Kidney (tissue), 14 donors: Measurements from ENCODE around the gene TNFAIP3. TPM values are rescaled to one million over a fixed set of nuclear protein-coding genes. Genes with fewer than 3 reads are reported as not detected.
A peak's percentile ranks its signal among the peaks of the same experiment; 100 is the strongest.

Experiments used
- DNase-seq, 5 donors: peaks; one replicate each; pipeline ENCODE4 v3.0.0-alpha.2; 2013 to 2020
- FAIRE-seq: peaks from 2 replicates; lab custom pipeline; 2012; peaks lifted over from hg19 to GRCh38; lab: Jason Lieb, UNC
- H3K27ac ChIP-seq, 2 donors: one replicate each; pipeline ENCODE4 v1.7.0; 2013; ENCODE audit warnings: low read depth in 2 of 2, low read length in 2 of 2, inconsistent platforms in 1 of 2
- H3K27me3 ChIP-seq: one replicate; pipeline ENCODE4 v1.7.1; 2013; ENCODE audit warnings: low read length, inconsistent platforms; ENCODE audit not compliant: control insufficient read depth, insufficient read depth
- H3K36me3 ChIP-seq, 3 donors: one replicate each; pipeline versions ENCODE4 v1.7.0 to v1.7.1; 2013; ENCODE audit warnings: low read length in 3 of 3, control low read depth in 1 of 3, inconsistent platforms in 1 of 3; ENCODE audit not compliant: insufficient read depth in 3 of 3, control insufficient read depth in 2 of 3
- H3K4me1 ChIP-seq, 3 donors: one replicate each; pipeline versions ENCODE4 v1.7.0 to v1.7.1; 2013; ENCODE audit warnings: low read length in 3 of 3, inconsistent platforms in 1 of 3, low read depth in 1 of 3; ENCODE audit not compliant: control insufficient read depth in 2 of 3, insufficient read depth in 2 of 3
- H3K4me3 ChIP-seq, 3 donors: one replicate each; pipeline versions ENCODE4 v1.7.0 to v1.8.1; 2013; ENCODE audit warnings: low read length in 3 of 3, control low read depth in 1 of 3, inconsistent platforms in 1 of 3
- H3K9ac ChIP-seq, 3 donors: one replicate each; pipeline versions ENCODE4 v1.7.0 to v1.7.1; 2013; ENCODE audit warnings: low read length in 3 of 3, control low read depth in 1 of 3, inconsistent platforms in 1 of 3
- H3K9me3 ChIP-seq, 3 donors: one replicate each; pipeline versions ENCODE4 v1.7.0 to v1.7.1; 2013; ENCODE audit warnings: low read length in 3 of 3, control low read depth in 1 of 3, inconsistent platforms in 1 of 3; ENCODE audit not compliant: control insufficient read depth in 2 of 3, insufficient read depth in 1 of 3
- intact Hi-C: fragments of 100-400 bp; cut with DNase I; formaldehyde crosslinking; loops from one replicate; pipeline ENCODE4 v1.11.1; 2022
- polyA plus RNA-seq: library from polyadenylated mRNA; stranded (reverse); fragments of 350-450 nt; fragmentation: Illumina TruSeq; extraction: RNeasy Lipid Tissue Mini Kit (QIAGEN cat#74804); gene quantifications from one replicate; pipeline ENCODE4 v1.2.3, GENCODE V29; 2014; ENCODE audit warnings: low read depth, low replicate concordance; ENCODE audit not compliant: insufficient read depth
- total RNA-seq: library from RNA; stranded (reverse); fragmentation: NEBNext Ultra II Directional; extraction: Animal tissue kit (Norgen Biotek cat#: 25700); gene quantifications from one replicate; pipeline ENCODE4 v1.2.1, GENCODE V29; 2021
- TF ChIP-seq, protein P1 (sequence below): IDR thresholded peaks from 3 replicates; pipeline ENCODE4 v1.5.1; 2012; ENCODE audit warnings: mild to moderate bottlenecking, moderate library complexity, borderline replicate concordance; ENCODE audit not compliant: insufficient read depth; ENCODE audit errors: extremely low read depth
- donor health status: control.
- donor health status: control.
- donor health status: control.
- donor health status: control.
- donor health status: control.
- donor health status: DM: yes; HTN: yes; CAD: no.
- donor health status: Normal renal cell carcinoma (clear cell type).

The TNFAIP3 gene
- total and polyA plus RNA-seq, 2 donors from 2014 or later, result 2.8 to 52.6 TPM

DNA sequence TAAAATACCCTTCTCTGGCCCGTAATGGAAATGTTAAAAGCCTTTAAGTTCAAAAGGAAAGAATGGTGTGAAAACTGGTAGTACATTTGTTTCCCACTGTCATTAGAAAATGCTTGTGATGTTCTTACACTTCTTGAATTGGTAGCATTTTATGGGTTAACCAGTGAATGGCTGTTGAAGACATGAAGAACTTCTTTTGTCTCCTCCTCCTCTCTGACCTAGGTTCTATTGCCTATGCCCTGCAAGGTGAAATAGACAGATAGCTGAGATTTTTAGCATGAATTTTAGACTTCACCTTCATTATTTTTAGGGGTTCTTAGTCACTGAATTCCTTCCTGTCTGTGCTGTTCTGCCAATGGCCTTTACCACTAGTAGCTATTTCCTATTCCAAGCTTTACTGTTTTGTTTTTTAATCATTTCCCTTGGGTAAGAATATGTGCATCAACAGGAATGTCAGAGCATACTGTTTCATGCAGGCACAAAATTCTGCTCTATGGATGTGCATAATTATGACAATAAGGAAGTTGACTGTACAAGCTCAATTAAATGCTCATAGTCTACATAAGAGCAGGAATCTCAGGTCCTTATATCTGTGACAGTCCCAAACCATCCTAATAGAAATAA, 4.9 kb downstream of the TNFAIP3 start:
- H3K9me3 ChIP-seq, result no peaks in the 10 kb centered on the region
- no peak for FAIRE-seq
- H3K4me1 ChIP-seq, result peaks cover 0 to 5% (median 2%) of the 10 kb centered on the region in 3 donors
- no peaks in the 10 kb centered on the region for H3K27me3 ChIP-seq
- TF ChIP-seq, protein P1, sequence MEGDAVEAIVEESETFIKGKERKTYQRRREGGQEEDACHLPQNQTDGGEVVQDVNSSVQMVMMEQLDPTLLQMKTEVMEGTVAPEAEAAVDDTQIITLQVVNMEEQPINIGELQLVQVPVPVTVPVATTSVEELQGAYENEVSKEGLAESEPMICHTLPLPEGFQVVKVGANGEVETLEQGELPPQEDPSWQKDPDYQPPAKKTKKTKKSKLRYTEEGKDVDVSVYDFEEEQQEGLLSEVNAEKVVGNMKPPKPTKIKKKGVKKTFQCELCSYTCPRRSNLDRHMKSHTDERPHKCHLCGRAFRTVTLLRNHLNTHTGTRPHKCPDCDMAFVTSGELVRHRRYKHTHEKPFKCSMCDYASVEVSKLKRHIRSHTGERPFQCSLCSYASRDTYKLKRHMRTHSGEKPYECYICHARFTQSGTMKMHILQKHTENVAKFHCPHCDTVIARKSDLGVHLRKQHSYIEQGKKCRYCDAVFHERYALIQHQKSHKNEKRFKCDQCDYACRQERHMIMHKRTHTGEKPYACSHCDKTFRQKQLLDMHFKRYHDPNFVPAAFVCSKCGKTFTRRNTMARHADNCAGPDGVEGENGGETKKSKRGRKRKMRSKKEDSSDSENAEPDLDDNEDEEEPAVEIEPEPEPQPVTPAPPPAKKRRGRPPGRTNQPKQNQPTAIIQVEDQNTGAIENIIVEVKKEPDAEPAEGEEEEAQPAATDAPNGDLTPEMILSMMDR, result no peak
- H3K9ac ChIP-seq, result no peak overlapping the region
- peaks cover 0 to 16% (median 14%) of the 10 kb centered on the region in 3 donors for H3K36me3 ChIP-seq
- H3K4me3 ChIP-seq, result no peak overlapping the region
- no peak for DNase-seq
- intact Hi-C loops, result no loop called here
- no peak overlapping the region for H3K27ac ChIP-seq

DNA sequence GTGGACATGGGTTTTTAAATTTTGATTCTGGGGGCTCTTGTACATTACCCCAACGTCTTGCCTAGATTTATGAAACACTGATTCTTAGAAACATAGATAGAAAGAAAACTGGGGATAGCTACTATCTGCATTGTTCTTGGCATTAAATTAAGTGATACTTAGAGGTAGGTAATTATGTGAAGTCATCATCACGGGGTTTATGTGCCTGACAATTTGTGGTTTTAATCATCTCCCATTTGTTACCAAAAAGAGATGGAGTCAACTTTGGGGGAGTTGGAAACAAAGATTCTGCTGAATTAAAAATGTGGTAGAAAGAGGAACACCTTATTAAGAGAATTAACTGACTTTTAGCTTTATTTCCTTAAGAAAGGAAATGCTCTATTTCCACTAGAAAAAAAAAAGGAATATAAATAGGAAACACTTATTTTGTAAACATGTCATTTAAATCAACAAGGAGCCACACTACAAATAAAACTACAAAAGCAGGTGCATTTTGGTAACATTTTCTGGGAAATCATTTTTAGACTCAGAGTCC, 5.6 kb downstream of the TNFAIP3 start:
- Histone ChIP-seq H3K9ac (no peak overlapping the region), H3K4me3 (no peak overlapping the region), H3K27me3 (no peaks in the 10 kb centered on the region), H3K27ac (no peak overlapping the region), H3K4me1 (peaks cover 0 to 5% (median 2%) of the 10 kb centered on the region in 3 donors), H3K36me3 (peaks cover 0 to 23% (median 19%) of the 10 kb centered on the region in 3 donors), H3K9me3 (no peaks in the 10 kb centered on the region)
- TF ChIP-seq, protein P1, result no peak
- FAIRE-seq, result no peak
- intact Hi-C loops, result no loop called here
- no peak for DNase-seq

DNA sequence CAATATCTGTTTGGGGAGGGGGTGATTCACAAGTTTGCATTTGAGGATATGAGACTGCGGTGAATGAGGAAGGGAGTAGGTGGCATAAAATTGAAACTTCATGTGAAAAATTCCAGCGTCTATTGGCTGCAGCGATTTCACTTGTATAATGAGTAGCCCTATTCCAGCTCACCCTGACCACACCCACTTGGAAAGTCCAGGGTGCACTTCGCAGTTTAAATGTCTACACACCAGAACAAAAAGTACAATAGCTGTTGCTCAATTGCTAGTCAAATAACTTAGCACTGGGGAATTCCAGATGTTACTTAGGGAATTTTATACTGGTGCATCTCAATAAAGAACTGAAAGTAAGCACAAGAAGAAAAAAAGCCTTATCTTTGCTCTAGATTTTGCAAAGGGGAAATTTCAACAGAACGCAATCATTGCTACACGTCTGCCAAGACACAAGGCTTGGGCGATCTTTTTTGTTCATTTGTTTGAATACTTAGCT, 6.3 kb downstream of the TNFAIP3 start:
- Histone ChIP-seq H3K27me3 (no peaks in the 10 kb centered on the region), H3K4me3 (peak overlapping the region in 2 of 3 donors; percentile 40 to 44), H3K9ac (no peak overlapping the region), H3K9me3 (no peaks in the 10 kb centered on the region), H3K4me1 (peaks cover 0 to 5% (median 0%) of the 10 kb centered on the region in 3 donors), H3K27ac (no peak overlapping the region), H3K36me3 (peaks cover 0 to 30% (median 23%) of the 10 kb centered on the region in 3 donors)
- DNase-seq (no peak), FAIRE-seq (peak; percentile 80)
- TF ChIP-seq, protein P1, result no peak
- intact Hi-C loops, result no loop called here
